ENCODE measurements around the gene ZSWIM7. TPM values are rescaled to one million over a fixed set of nuclear protein-coding genes. Genes with fewer than 3 reads are reported as not detected.
A peak's percentile ranks its signal among the peaks of the same experiment; 100 is the strongest.

ZSWIM7 gene
- total and polyA plus RNA-seq, 7 donors = 13.0 to 55.5 (median 25.8) TPM

GRCh38 chr17:15967706-15968399 is 31.7 kb downstream of the ZSWIM7 start:
- Histone ChIP-seq H3K27ac (no peak overlapping the region), H3K27me3 (no peaks in the 10 kb centered on the region), H3K36me3 (no peaks in the 10 kb centered on the region), H3K4me3 (no peak overlapping the region), H3K4me1 (peaks cover 0 to 5% (median 0%) of the 10 kb centered on the region in 4 donors), H3K9me3 (no peaks in the 10 kb centered on the region)
- TF ChIP-seq POLR2A (IDR thresholded peaks at IDR 0.05) (no peak), EP300 (IDR thresholded peaks at IDR 0.05) (no peak), CTCF (IDR thresholded peaks at IDR 0.05) (no peak), POLR2AphosphoS5 (IDR thresholded peaks at IDR 0.05) (no peak)
- intact Hi-C loops (cut with DNase I) = no loop called here
- WGBS, 2 donors = 92 to 93% methylated on average over 11 of the region's 11 CpGs
- DNase-seq = peak; percentile 17

- Histone ChIP-seq H3K27me3 (no peaks in the 10 kb centered on the region), H3K9me3 (no peaks in the 10 kb centered on the region), H3K27ac (peak overlapping the region in 1 of 4 donors; percentile 17), H3K4me3 (no peak overlapping the region), H3K36me3 (no peaks in the 10 kb centered on the region), H3K4me1 (peaks cover 0 to 5% (median 0%) of the 10 kb centered on the region in 4 donors)
- peak; percentile 34 for DNase-seq
- intact Hi-C loops (cut with DNase I) = no loop called here
- WGBS, 2 donors = 9 to 42% methylated on average over 11 of the region's 11 CpGs
- TF ChIP-seq EP300 (IDR thresholded peaks at IDR 0.05) = no peak
- no peak for TF ChIP-seq POLR2AphosphoS5 (IDR thresholded peaks at IDR 0.05)
Observed at GRCh38 chr17:15966879-15967248, 32.6 kb downstream of the ZSWIM7 start.

GRCh38 chr17:15966183-15966878 is 33.2 kb downstream of the ZSWIM7 start:
- no peaks in the 10 kb centered on the region for H3K27me3 ChIP-seq
- peak overlapping the region in 1 of 4 donors; percentile 17 for H3K27ac ChIP-seq
- peak; percentile 21 for DNase-seq
- TF ChIP-seq POLR2A (IDR thresholded peaks at IDR 0.05) (no peak), CTCF (IDR thresholded peaks at IDR 0.05) (no peak), EP300 (IDR thresholded peaks at IDR 0.05) (no peak), POLR2AphosphoS5 (IDR thresholded peaks at IDR 0.05) (no peak)
- H3K4me3 ChIP-seq = no peak overlapping the region
- no peaks in the 10 kb centered on the region for H3K9me3 ChIP-seq
- intact Hi-C loops (cut with DNase I) = no loop called here
- WGBS, 2 donors = 8 to 29% methylated on average over 13 of the region's 13 CpGs
- H3K4me1 ChIP-seq = peaks cover 0 to 5% (median 0%) of the 10 kb centered on the region in 4 donors
- H3K36me3 ChIP-seq = no peaks in the 10 kb centered on the region

GRCh38 chr17:15965528-15965927 is 34.0 kb downstream of the ZSWIM7 start:
- Histone ChIP-seq H3K27ac (no peak overlapping the region), H3K27me3 (no peaks in the 10 kb centered on the region), H3K4me1 (peaks cover 0 to 5% (median 0%) of the 10 kb centered on the region in 4 donors), H3K9me3 (no peaks in the 10 kb centered on the region), H3K4me3 (no peak overlapping the region), H3K36me3 (no peaks in the 10 kb centered on the region)
- TF ChIP-seq POLR2A (IDR thresholded peaks at IDR 0.05) (no peak), EP300 (IDR thresholded peaks at IDR 0.05) (no peak), CTCF (IDR thresholded peaks at IDR 0.05) (no peak), POLR2AphosphoS5 (IDR thresholded peaks at IDR 0.05) (no peak)
- peak; percentile 21 for DNase-seq
- intact Hi-C loops (cut with DNase I) = no loop called here
- WGBS, 2 donors = 41 to 49% methylated on average over 6 of the region's 6 CpGs

GRCh38 chr17:15963670-15964110 is 35.8 kb downstream of the ZSWIM7 start:
- intact Hi-C loops (cut with DNase I) = no loop called here
- Histone ChIP-seq H3K36me3 (no peaks in the 10 kb centered on the region), H3K4me3 (no peak overlapping the region), H3K4me1 (peaks cover 0 to 17% (median 11%) of the 10 kb centered on the region in 4 donors), H3K27me3 (no peaks in the 10 kb centered on the region), H3K27ac (no peak overlapping the region), H3K9me3 (no peaks in the 10 kb centered on the region)
- DNase-seq = no peak
- no peak for TF ChIP-seq EP300 (IDR thresholded peaks at IDR 0.05)
- TF ChIP-seq POLR2A (IDR thresholded peaks at IDR 0.05) = no peak
- no peak for TF ChIP-seq POLR2AphosphoS5 (IDR thresholded peaks at IDR 0.05)
- no peak for TF ChIP-seq CTCF (IDR thresholded peaks at IDR 0.05)
- 81 to 88% methylated on average over 4 of the region's 4 CpGs for WGBS, 2 donors

All from sigmoid colon (tissue), 7 donors.